SK-N-MC (cell line): Measurements from ENCODE around the gene WDFY4.

Source experiments
- EZH2 ChIP-seq: fragments of 200-600 bp; sonication (generic); IDR thresholded peaks from one replicate; pipeline ENCODE4 v1.6.1; 2017; ENCODE audit warnings: antibody characterized with exemption
- FOXP2 ChIP-seq: optimal IDR thresholded peaks from 2 replicates; pipeline ENCODE3; 2011; ENCODE audit warnings: mild to moderate bottlenecking, moderate library complexity; ENCODE audit not compliant: insufficient read depth; ENCODE audit errors: extremely low read length, control extremely low read depth
- POLR2AphosphoS5 ChIP-seq: IDR thresholded peaks from 2 replicates; pipeline ENCODE4 v1.6.1; 2012; ENCODE audit warnings: mild to moderate bottlenecking, low read depth, low read length, borderline replicate concordance

- TF ChIP-seq EZH2 (no peak), POLR2AphosphoS5 (no peak), FOXP2 (no peak)
Observed at GRCh38 chr10:48817141-48817540, 132.5 kb downstream of the WDFY4 start.
